Myocyte (in vitro differentiated cells): ENCODE measurements around the gene ZBTB4. TPM values are rescaled to one million over a fixed set of nuclear protein-coding genes. Genes with fewer than 3 reads are reported as not detected.

Experiments used
- DNase-seq: peaks from one replicate; pipeline ENCODE4 v3.0.0-alpha.2; 2012; ENCODE audit warnings: low read depth
- total RNA-seq: library from RNA; depleted of rRNA; stranded (reverse); fragments of >200 nt; gene quantifications from 2 replicates; pipeline ENCODE4 v1.2.3, GENCODE V29; 2014

ZBTB4 gene
- total RNA-seq, 1 donor from 2014 or later, result 32.8 TPM

- peak; percentile 62 for DNase-seq
Observed at GRCh38 chr17:7443499-7444485, 35.6 kb downstream of the ZBTB4 start.

- no peak for DNase-seq
Observed at GRCh38 chr17:7442142-7442541, 37.3 kb downstream of the ZBTB4 start.

- no peak for DNase-seq
Observed at GRCh38 chr17:7441266-7441665, 38.2 kb downstream of the ZBTB4 start.

- DNase-seq, result peak; percentile 87
Observed at GRCh38 chr17:7440834-7441195, 38.6 kb downstream of the ZBTB4 start.

GRCh38 chr17:7440113-7440833 lies 39.2 kb downstream of the ZBTB4 start:
- DNase-seq, result peak; percentile 75

GRCh38 chr17:7439462-7440112 lies 39.8 kb downstream of the ZBTB4 start, which contains the start of gene FGF11:
Gene FGF11 (plus strand): TSS chr17:7439512. CDS start chr17:7439621, 109 bp downstream.
- no peak for DNase-seq

- no peak for DNase-seq
Observed at GRCh38 chr17:7438656-7439460, 40.6 kb downstream of the ZBTB4 start.

GRCh38 chr17:7437950-7438614 lies 41.3 kb downstream of the ZBTB4 start:
- peak; percentile 80 for DNase-seq

GRCh38 chr17:7437369-7437863 lies 42.0 kb downstream of the ZBTB4 start:
- no peak for DNase-seq

- DNase-seq, result peak; percentile 77
Observed at GRCh38 chr17:7436556-7437368, 42.7 kb downstream of the ZBTB4 start.

- no peak for DNase-seq
Observed at GRCh38 chr17:7435676-7436555, 43.5 kb downstream of the ZBTB4 start.

GRCh38 chr17:7432296-7432695 lies 47.1 kb downstream of the ZBTB4 start:
- DNase-seq, result no peak

- DNase-seq, result no peak
Observed at GRCh38 chr17:7431231-7431630, 48.2 kb downstream of the ZBTB4 start.

DNA sequence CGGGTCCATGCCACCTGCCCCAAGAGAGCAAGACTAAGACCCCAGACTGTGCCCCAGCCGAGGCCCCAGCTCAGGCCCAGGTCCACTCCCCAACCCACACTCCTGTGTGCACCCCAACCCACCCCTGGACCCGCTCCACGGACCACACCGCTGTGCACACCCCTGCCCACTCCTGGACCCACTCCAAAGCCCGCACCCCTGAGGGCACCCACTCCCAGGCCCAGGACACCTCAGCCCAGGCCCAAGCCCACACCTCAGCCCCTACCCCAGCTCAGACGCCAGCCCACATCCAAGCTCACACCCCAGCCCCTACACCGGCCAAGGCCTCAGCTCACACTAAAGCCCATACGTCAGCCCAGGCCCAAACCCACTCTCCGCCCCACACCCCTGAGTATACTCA lies 49.7 kb downstream of the ZBTB4 start:
- DNase-seq, result no peak

GRCh38 chr17:7428557-7428956 lies 50.9 kb downstream of the ZBTB4 start, which contains the start of gene SPEM3:
Gene SPEM3 (plus strand): TSS chr17:7428857. CDS start chr17:7428903, 46 bp downstream.
- DNase-seq, result no peak

- no peak for DNase-seq
Observed at GRCh38 chr17:7427549-7427948, 51.9 kb downstream of the ZBTB4 start.

- DNase-seq, result no peak
Observed at GRCh38 chr17:7426896-7427489, 52.4 kb downstream of the ZBTB4 start.
